GM23338 (cell line): ENCODE results near the gene LMOD1. TPM values are rescaled to one million over a fixed set of nuclear protein-coding genes. Genes with fewer than 3 reads are reported as not detected.

Experiments used
- ATAC-seq: fragments of 200-7000 bp; cut with Tn5 transposase; 3 replicates; pipeline ENCODE4 v1.9.1; 2020
- DNase-seq: peaks from one replicate; pipeline ENCODE4 v3.0.0-alpha.2; 2015; ENCODE audit warnings: low spot score
- H2AFZ ChIP-seq: fragments of 200-600 bp; sonication (generic); 2 replicates; pipeline ENCODE4 v1.8.0; 2016; ENCODE audit warnings: antibody characterized with exemption, mild to moderate bottlenecking, moderate library complexity
- H3F3A ChIP-seq: fragments of 200-600 bp; sonication (generic); replicated peaks from 2 replicates; pipeline ENCODE4 v1.8.0; 2017; ENCODE audit warnings: antibody characterized with exemption, mixed run types, low read depth
- H3K27ac ChIP-seq: fragments of 200-600 bp; sonication (generic); 2 replicates; pipeline ENCODE4 v1.6.1; 2016; ENCODE audit warnings: low read depth
- H3K27me3 ChIP-seq: fragments of 200-600 bp; sonication (generic); 2 replicates; pipeline ENCODE4 v1.8.0; 2016; ENCODE audit warnings: mild to moderate bottlenecking, mixed run types, moderate library complexity; ENCODE audit not compliant: insufficient read depth
- H3K36me3 ChIP-seq: fragments of 200-600 bp; sonication (generic); 2 replicates; pipeline ENCODE4 v1.8.0; 2016; ENCODE audit warnings: mild to moderate bottlenecking; ENCODE audit not compliant: insufficient read depth
- H3K4me1 ChIP-seq: fragments of 200-600 bp; sonication (generic); 2 replicates; pipeline ENCODE4 v1.8.0; 2016; ENCODE audit warnings: mild to moderate bottlenecking, moderate library complexity; ENCODE audit not compliant: insufficient read depth
- H3K4me2 ChIP-seq: fragments of 200-600 bp; sonication (generic); 2 replicates; pipeline ENCODE4 v1.7.1; 2017; ENCODE audit warnings: mixed run types
- H3K4me3 ChIP-seq: fragments of 200-600 bp; sonication (generic); 2 replicates; pipeline ENCODE4 v1.6.1; 2016; ENCODE audit warnings: mixed run types
- H3K79me2 ChIP-seq: fragments of 200-600 bp; sonication (generic); replicated peaks from 2 replicates; pipeline ENCODE4 v1.8.0; 2017; ENCODE audit warnings: mild to moderate bottlenecking; ENCODE audit not compliant: insufficient read depth
- H3K9me2 ChIP-seq: fragments of 200-600 bp; sonication (generic); 2 replicates; pipeline ENCODE4 v1.8.0; 2017; ENCODE audit not compliant: insufficient read depth
- H4K20me1 ChIP-seq: fragments of 200-600 bp; sonication (generic); replicated peaks from 2 replicates; pipeline ENCODE4 v1.8.0; 2017; ENCODE audit warnings: mild to moderate bottlenecking; ENCODE audit not compliant: insufficient read depth
- H3K27ac Mint-ChIP-seq: 2 replicates; pipeline ENCODE4 v1.8.0; 2020; ENCODE audit warnings: inconsistent platforms, mild to moderate bottlenecking, moderate library complexity, mixed read lengths
- H3K27me3 Mint-ChIP-seq: 3 replicates; pipeline ENCODE4 v1.8.0; 2022; ENCODE audit warnings: low read depth, mild to moderate bottlenecking, moderate library complexity, mixed read lengths, inconsistent platforms; ENCODE audit not compliant: insufficient read depth, poor library complexity
- H3K36me3 Mint-ChIP-seq: 3 replicates; pipeline ENCODE4 v1.8.0; 2021; ENCODE audit warnings: low read depth, mild to moderate bottlenecking, inconsistent platforms, moderate library complexity, mixed read lengths
- H3K4me1 Mint-ChIP-seq: 3 replicates; pipeline ENCODE4 v1.8.0; 2020; ENCODE audit warnings: mild to moderate bottlenecking, inconsistent platforms, mixed read lengths
- H3K4me3 Mint-ChIP-seq: 3 replicates; pipeline ENCODE4 v1.8.0; 2021; ENCODE audit warnings: moderate library complexity, mild to moderate bottlenecking, inconsistent platforms, mixed read lengths
- H3K9me3 Mint-ChIP-seq: 3 replicates; pipeline ENCODE4 v1.8.0; 2020; ENCODE audit warnings: moderate library complexity, mild to moderate bottlenecking, inconsistent platforms, mixed read lengths
- CREB1 ChIP-seq: fragments of 250-450 bp; sonication (Bioruptor Pico); IDR thresholded peaks from 2 replicates; pipeline ENCODE4 v1.5.0; 2020; ENCODE audit warnings: low read depth, mild to moderate bottlenecking, moderate library complexity
- CTCF ChIP-seq, 2 experiments: fragments of 200-600 bp in 1 of 2; sonication (generic) in 1 of 2; conservative IDR thresholded peaks; 2 replicates each; pipeline versions ENCODE4 v1.5.1 to v1.6.1; 2016 to 2017; ENCODE audit warnings: antibody characterized with exemption in 2 of 2, low read depth in 2 of 2, mild to moderate bottlenecking in 2 of 2, moderate library complexity in 1 of 2
- ETS1 ChIP-seq: IDR thresholded peaks from 2 replicates; pipeline ENCODE4 v1.6.1; 2016; ENCODE audit warnings: antibody characterized with exemption
- EZH2 ChIP-seq: fragments of 200-600 bp; sonication (generic); IDR thresholded peaks from one replicate; pipeline ENCODE4 v1.8.0; 2017; ENCODE audit warnings: antibody characterized with exemption, mild to moderate bottlenecking, low read depth; ENCODE audit not compliant: unreplicated experiment
- EZH2phosphoT487 ChIP-seq: fragments of 200-600 bp; sonication (generic); IDR thresholded peaks from one replicate; pipeline ENCODE4 v1.8.1; 2018; ENCODE audit warnings: antibody characterized with exemption; ENCODE audit not compliant: unreplicated experiment
- JUNB ChIP-seq: IDR thresholded peaks from one replicate; pipeline ENCODE4 v1.6.1; 2016; ENCODE audit warnings: antibody characterized with exemption; ENCODE audit not compliant: unreplicated experiment
- NANOG ChIP-seq: IDR thresholded peaks from 2 replicates; pipeline ENCODE4 v1.6.1; 2016; ENCODE audit warnings: antibody characterized with exemption, borderline replicate concordance
- POLR2AphosphoS5 ChIP-seq: IDR thresholded peaks from 2 replicates; pipeline ENCODE4 v1.6.1; 2016; ENCODE audit warnings: antibody characterized with exemption, low read depth
- REST ChIP-seq: IDR thresholded peaks from one replicate; pipeline ENCODE4 v1.6.1; 2018; ENCODE audit warnings: antibody characterized with exemption; ENCODE audit not compliant: unreplicated experiment
- STAT1 ChIP-seq: IDR thresholded peaks from one replicate; pipeline ENCODE4 v1.6.1; 2016; ENCODE audit warnings: antibody characterized with exemption; ENCODE audit not compliant: unreplicated experiment
- ZNF114 ChIP-seq: fragments of 250-450 bp; sonication (Bioruptor Pico); IDR thresholded peaks from 2 replicates; pipeline ENCODE4 v1.5.0; 2020; ENCODE audit warnings: mild to moderate bottlenecking, moderate library complexity
- ZNF331 ChIP-seq: fragments of 250-450 bp; sonication (Bioruptor Pico); IDR thresholded peaks from 2 replicates; pipeline ENCODE4 v1.5.0; 2020; ENCODE audit warnings: low read depth, mild to moderate bottlenecking, moderate library complexity
- ZNF462 ChIP-seq: fragments of 250-450 bp; sonication (Bioruptor Pico); IDR thresholded peaks from 2 replicates; pipeline ENCODE4 v1.5.0; 2020; ENCODE audit warnings: mild to moderate bottlenecking, moderate library complexity
- polyA plus RNA-seq: library from polyadenylated mRNA; unstranded; fragments of >200 nt; fragmentation: Nextera tagmentation; extraction: Ambion mirVana; gene quantifications from 2 replicates; pipeline ENCODE4 v1.2.1, GENCODE V29; 2016
- total RNA-seq: library from RNA; depleted of rRNA; stranded (reverse); fragments of >200 nt; shearing (Covaris generic); gene quantifications from 2 replicates; pipeline ENCODE4 v1.2.3, GENCODE V29; 2014

Gene LMOD1
- total and polyA plus RNA-seq, 2 experiments from 2014 or later: 0.74 to 1.7 TPM

GRCh38 chr1:201955729-201956143, 9.4 kb upstream of the LMOD1 start:
- Histone ChIP-seq H3K4me3 (peak overlapping the region; percentile 97), H3K36me3 (peaks cover 23% of the 10 kb centered on the region), H3K79me2 (peaks cover 45% of the 10 kb centered on the region), H4K20me1 (peaks cover 27% of the 10 kb centered on the region), H3K27ac (peak overlapping the region; percentile 86), H3K4me1 (peaks cover 8% of the 10 kb centered on the region; the same call in 1 of the 2 replicates), H2AFZ (peak overlapping the region; percentile 93; the same call in 1 of the 2 replicates), H3K4me2 (peak overlapping the region; percentile 86), H3F3A (no peaks in the 10 kb centered on the region; the same call in 1 of the 2 replicates), H3K27me3 (no peaks in the 10 kb centered on the region), H3K9me2 (no peaks in the 10 kb centered on the region)
- H3K27ac Mint-ChIP-seq: peak overlapping the region; percentile 98
- ATAC-seq (peak; percentile 65), DNase-seq (no peak)
- peaks cover 35% of the 10 kb centered on the region for H3K36me3 Mint-ChIP-seq
- H3K4me1 Mint-ChIP-seq: peaks cover 7% of the 10 kb centered on the region; the same call in 2 of the 3 replicates
- H3K27me3 Mint-ChIP-seq: peaks cover 4% of the 10 kb centered on the region
- TF ChIP-seq POLR2AphosphoS5 (no peak), EZH2 (no peak), ZNF462 (no peak), JUNB (no peak), ZNF114 (CRISPR knock-in tag) (no peak), CREB1 (no peak), CTCF (conservative IDR thresholded peaks at IDR 0.05; ENCODE audit: low read depth in 2 of 2) (no peak), ETS1 (no peak), REST (no peak), EZH2phosphoT487 (no peak), ZNF331 (CRISPR knock-in tag) (no peak), STAT1 (no peak), NANOG (no peak)
- H3K9me3 Mint-ChIP-seq: no peaks in the 10 kb centered on the region
- H3K4me3 Mint-ChIP-seq: peak overlapping the region; percentile 97
